ENCODE results near the gene ERO1B.

DNA sequence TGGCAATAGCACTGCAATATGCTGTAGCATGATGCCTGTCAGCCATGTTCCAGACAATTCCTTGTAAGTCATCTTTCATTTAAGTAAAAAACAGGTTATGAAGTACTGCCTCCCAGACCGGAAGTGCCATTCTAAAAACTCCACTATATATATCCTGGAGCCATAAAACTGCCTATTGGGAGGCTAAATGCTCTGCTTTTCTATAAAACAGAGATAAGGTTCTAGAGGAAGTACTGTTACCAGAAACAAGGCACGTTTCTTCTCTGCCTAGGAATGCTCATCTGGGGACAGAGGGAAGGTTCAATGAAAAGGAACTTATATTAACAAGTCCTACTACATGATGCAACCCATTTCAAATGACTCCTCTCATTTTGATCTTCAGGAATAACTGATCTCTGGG is 72.6 kb downstream of the ERO1B start:
- TF ChIP-seq, protein P1, sequence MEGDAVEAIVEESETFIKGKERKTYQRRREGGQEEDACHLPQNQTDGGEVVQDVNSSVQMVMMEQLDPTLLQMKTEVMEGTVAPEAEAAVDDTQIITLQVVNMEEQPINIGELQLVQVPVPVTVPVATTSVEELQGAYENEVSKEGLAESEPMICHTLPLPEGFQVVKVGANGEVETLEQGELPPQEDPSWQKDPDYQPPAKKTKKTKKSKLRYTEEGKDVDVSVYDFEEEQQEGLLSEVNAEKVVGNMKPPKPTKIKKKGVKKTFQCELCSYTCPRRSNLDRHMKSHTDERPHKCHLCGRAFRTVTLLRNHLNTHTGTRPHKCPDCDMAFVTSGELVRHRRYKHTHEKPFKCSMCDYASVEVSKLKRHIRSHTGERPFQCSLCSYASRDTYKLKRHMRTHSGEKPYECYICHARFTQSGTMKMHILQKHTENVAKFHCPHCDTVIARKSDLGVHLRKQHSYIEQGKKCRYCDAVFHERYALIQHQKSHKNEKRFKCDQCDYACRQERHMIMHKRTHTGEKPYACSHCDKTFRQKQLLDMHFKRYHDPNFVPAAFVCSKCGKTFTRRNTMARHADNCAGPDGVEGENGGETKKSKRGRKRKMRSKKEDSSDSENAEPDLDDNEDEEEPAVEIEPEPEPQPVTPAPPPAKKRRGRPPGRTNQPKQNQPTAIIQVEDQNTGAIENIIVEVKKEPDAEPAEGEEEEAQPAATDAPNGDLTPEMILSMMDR (IDR thresholded peaks at IDR 0.05), result no peak
- TF ChIP-seq POLR2A (IDR thresholded peaks at IDR 0.05) (no peak), EP300 (IDR thresholded peaks at IDR 0.05; ENCODE audit: low read depth) (no peak)
